ENCODE results near the gene KCTD4.

Gene KCTD4

DNA sequence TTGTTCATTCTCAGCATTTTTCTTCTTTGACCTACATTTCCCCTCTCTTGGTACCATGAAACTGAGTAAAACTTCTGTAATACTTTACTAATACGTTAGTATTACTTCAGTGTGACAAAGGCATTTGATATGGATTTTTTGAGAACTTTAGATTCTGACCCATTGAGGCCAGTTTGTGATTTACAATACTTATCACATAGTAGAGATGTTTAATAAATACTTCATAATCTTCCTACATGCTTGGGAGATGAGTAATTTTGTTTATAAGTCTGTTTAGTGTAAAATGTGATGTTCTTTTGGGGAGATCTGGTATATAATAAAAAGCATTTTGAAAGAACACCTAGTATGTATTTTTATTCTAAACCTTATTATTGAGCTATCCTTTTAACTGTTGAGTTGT lies 50.9 kb downstream of the KCTD4 start:
- Histone ChIP-seq H3K9ac (ENCODE audit: low read depth, low read length, poor library complexity) (no peak overlapping the region), H3K23ac (ENCODE audit: low read depth, low read length, poor library complexity) (no peak overlapping the region), H2AK5ac (ENCODE audit: low read depth, low read length) (no peak overlapping the region), H3K27me3 (ENCODE audit: control insufficient read depth in 3 of 3, insufficient read depth in 3 of 3, low read depth in 1 of 3, low read length in 3 of 3) (no peaks in the 10 kb centered on the region), H4K8ac (ENCODE audit: low read depth, low read length) (no peak overlapping the region), H2AFZ (ENCODE audit: low read length) (no peak overlapping the region), H3K4me1 (ENCODE audit: control insufficient read depth in 2 of 2, insufficient read depth in 1 of 2, low read depth in 1 of 2, low read length in 2 of 2) (no peaks in the 10 kb centered on the region), H3K14ac (ENCODE audit: low read length) (no peak overlapping the region), H3K36me3 (replicated peaks in 1 of 2; ENCODE audit: control insufficient read depth in 2 of 2, insufficient read depth in 2 of 2, low read length in 2 of 2) (peaks cover 3 to 29% of the 10 kb centered on the region in 2 donors), H2BK5ac (ENCODE audit: low read length) (no peak overlapping the region), H3K18ac (ENCODE audit: low read length) (no peak overlapping the region), H2BK12ac (ENCODE audit: low read length) (no peak overlapping the region), H3K27ac (replicated peaks; ENCODE audit: low read length) (no peak overlapping the region), H3K4ac (ENCODE audit: low read length) (no peak overlapping the region), H3K79me1 (ENCODE audit: low read depth, low read length) (no peaks in the 10 kb centered on the region), H4K91ac (ENCODE audit: low read depth, low read length, poor library complexity) (no peak overlapping the region), H3K4me3 (ENCODE audit: low read length in 2 of 2) (no peak overlapping the region), H3K9me3 (replicated peaks in 1 of 2; ENCODE audit: control insufficient read depth in 2 of 2, insufficient read depth in 1 of 2, low read depth in 1 of 2, low read length in 2 of 2) (no peaks in the 10 kb centered on the region), H2BK120ac (ENCODE audit: low read depth, low read length) (no peak overlapping the region), H2BK15ac (ENCODE audit: low read length) (no peak overlapping the region), H3K4me2 (ENCODE audit: insufficient read depth, low read length, poor library complexity, severe bottlenecking) (no peak overlapping the region)
- WGBS, 2 donors (ENCODE audit: extremely low coverage in 2 of 2, insufficient read length in 2 of 2, insufficient replicate concordance in 1 of 2), result no CpG with 5 or more reads among the region's 1 CpG
- no peak for DNase-seq (ENCODE audit: low spot score)

DNA sequence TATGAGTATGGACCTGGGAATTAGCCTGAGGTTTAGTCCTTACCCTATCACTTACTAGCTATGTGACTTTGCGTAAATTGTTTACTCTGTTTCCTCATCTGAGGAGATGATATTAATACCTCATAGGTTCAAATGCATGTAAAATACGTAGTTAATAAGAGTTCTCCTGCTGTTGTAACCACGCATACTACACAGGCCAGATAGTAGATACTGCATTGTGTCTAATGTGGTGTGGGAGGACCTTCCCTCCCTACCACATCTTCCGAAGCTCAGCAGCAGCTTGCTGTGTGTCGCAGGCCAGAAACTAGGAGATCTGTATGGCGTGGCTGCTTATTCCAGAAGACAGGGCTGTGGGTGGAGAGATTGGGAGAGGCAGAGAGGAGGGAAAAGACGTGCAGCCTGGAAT lies 57.5 kb downstream of the KCTD4 start:
- H3K23ac ChIP-seq (ENCODE audit: low read depth, low read length, poor library complexity), result no peak overlapping the region
- H3K27me3 ChIP-seq (ENCODE audit: control insufficient read depth in 3 of 3, insufficient read depth in 3 of 3, low read depth in 1 of 3, low read length in 3 of 3), result no peaks in the 10 kb centered on the region
- no peak overlapping the region for H4K91ac ChIP-seq (ENCODE audit: low read depth, low read length, poor library complexity)
- H2AFZ ChIP-seq (ENCODE audit: low read length), result no peak overlapping the region
- H3K79me1 ChIP-seq (ENCODE audit: low read depth, low read length), result peaks cover 2% of the 10 kb centered on the region
- H3K4me3 ChIP-seq (ENCODE audit: low read length in 2 of 2), result no peak overlapping the region
- no peak overlapping the region for H3K4me2 ChIP-seq (ENCODE audit: insufficient read depth, low read length, poor library complexity, severe bottlenecking)
- H2BK12ac ChIP-seq (ENCODE audit: low read length), result no peak overlapping the region
- H2AK5ac ChIP-seq (ENCODE audit: low read depth, low read length), result no peak overlapping the region
- no peak overlapping the region for H4K8ac ChIP-seq (ENCODE audit: low read depth, low read length)
- no peak overlapping the region for H3K27ac ChIP-seq (replicated peaks; ENCODE audit: low read length)
- no CpG with 5 or more reads among the region's 7 CpGs for WGBS, 2 donors (ENCODE audit: extremely low coverage in 2 of 2, insufficient read length in 2 of 2, insufficient replicate concordance in 1 of 2)
- peaks cover 4 to 28% of the 10 kb centered on the region in 2 donors for H3K36me3 ChIP-seq (replicated peaks in 1 of 2; ENCODE audit: control insufficient read depth in 2 of 2, insufficient read depth in 2 of 2, low read length in 2 of 2)
- H2BK15ac ChIP-seq (ENCODE audit: low read length), result no peak overlapping the region
- H3K9me3 ChIP-seq (replicated peaks in 1 of 2; ENCODE audit: control insufficient read depth in 2 of 2, insufficient read depth in 1 of 2, low read depth in 1 of 2, low read length in 2 of 2), result no peaks in the 10 kb centered on the region
- peaks cover 0 to 3% of the 10 kb centered on the region in 2 donors for H3K4me1 ChIP-seq (ENCODE audit: control insufficient read depth in 2 of 2, insufficient read depth in 1 of 2, low read depth in 1 of 2, low read length in 2 of 2)
- no peak overlapping the region for H3K14ac ChIP-seq (ENCODE audit: low read length)
- no peak overlapping the region for H3K9ac ChIP-seq (ENCODE audit: low read depth, low read length, poor library complexity)
- no peak overlapping the region for H3K4ac ChIP-seq (ENCODE audit: low read length)
- DNase-seq (ENCODE audit: low spot score), result no peak
- H2BK120ac ChIP-seq (ENCODE audit: low read depth, low read length), result no peak overlapping the region
- no peak overlapping the region for H3K18ac ChIP-seq (ENCODE audit: low read length)
- no peak overlapping the region for H2BK5ac ChIP-seq (ENCODE audit: low read length)
